SU-DHL-6 (cell line): Measurements from ENCODE around the gene CLEC16A.

Source experiments
- CTCF ChIP-seq: fragments of 200-600 bp; sonication (generic); IDR thresholded peaks from one replicate; pipeline ENCODE4 v1.5.1; 2017; ENCODE audit warnings: antibody characterized with exemption, mild to moderate bottlenecking, low read length, moderate library complexity; ENCODE audit not compliant: insufficient read depth, poor library complexity, severe bottlenecking
- EZH2phosphoT487 ChIP-seq: fragments of 200-600 bp; sonication (generic), shearing (Covaris generic); conservative IDR thresholded peaks from 2 replicates; pipeline ENCODE4 v1.6.1; 2018; ENCODE audit warnings: mild to moderate bottlenecking, antibody characterized with exemption, low read length, moderate library complexity, mixed read lengths

GRCh38 chr16:11094075-11094856, 149.9 kb downstream of the CLEC16A start:
- TF ChIP-seq CTCF, result no peak
- no peak for TF ChIP-seq EZH2phosphoT487
